NCI-H774 (cell line): Measurements from ENCODE around the gene SREBF1.

ENCODE experiments used
- DNase-seq: peaks from one replicate; lab custom pipeline; 2025; lab: John Stamatoyannopoulos, UW

The SREBF1 gene

GRCh38 chr17:17763136-17763535, 73.7 kb downstream of the SREBF1 start:
- DNase-seq, result no peak

- DNase-seq, result no peak
Measured at GRCh38 chr17:17762744-17763105, 74.1 kb downstream of the SREBF1 start.
